ENCODE data around the gene TRIP13.

The TRIP13 gene

DNA sequence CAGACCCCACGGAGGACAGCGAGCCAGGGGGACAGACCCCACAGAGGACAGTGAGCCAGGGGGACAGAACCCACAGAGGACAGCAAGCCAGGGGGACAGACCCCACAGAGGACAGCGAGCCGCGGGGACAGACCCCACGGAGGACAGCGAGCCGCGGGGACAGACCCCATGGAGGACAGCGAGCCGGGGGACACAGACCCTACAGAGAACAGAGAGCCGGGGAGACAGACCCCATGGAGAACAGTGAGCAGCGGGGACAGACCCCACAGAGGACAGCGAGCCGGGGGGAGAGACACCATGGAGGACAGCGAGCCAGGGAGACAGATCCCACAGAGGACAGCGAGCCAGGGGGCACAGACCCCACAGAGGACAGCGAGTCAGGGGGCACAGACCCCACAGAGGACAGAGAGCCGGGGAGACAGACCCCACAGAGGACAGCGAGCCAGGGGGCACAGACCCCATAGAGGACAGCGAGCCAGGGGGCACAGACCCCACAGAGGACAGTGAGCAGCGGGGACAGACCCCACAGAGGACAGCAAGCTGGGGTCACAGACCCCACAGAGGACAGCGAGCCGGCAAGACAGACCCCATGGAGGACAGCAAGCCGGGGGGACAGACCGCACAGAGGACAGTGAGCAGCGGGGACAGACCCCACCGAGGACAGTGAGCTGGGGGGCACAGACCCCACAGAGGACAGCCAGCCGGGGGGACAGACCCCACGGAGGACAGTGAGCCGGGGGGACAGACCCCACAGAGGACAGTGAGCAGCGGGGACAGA, 37.5 kb upstream of the TRIP13 start:
- TF ChIP-seq, protein P1, sequence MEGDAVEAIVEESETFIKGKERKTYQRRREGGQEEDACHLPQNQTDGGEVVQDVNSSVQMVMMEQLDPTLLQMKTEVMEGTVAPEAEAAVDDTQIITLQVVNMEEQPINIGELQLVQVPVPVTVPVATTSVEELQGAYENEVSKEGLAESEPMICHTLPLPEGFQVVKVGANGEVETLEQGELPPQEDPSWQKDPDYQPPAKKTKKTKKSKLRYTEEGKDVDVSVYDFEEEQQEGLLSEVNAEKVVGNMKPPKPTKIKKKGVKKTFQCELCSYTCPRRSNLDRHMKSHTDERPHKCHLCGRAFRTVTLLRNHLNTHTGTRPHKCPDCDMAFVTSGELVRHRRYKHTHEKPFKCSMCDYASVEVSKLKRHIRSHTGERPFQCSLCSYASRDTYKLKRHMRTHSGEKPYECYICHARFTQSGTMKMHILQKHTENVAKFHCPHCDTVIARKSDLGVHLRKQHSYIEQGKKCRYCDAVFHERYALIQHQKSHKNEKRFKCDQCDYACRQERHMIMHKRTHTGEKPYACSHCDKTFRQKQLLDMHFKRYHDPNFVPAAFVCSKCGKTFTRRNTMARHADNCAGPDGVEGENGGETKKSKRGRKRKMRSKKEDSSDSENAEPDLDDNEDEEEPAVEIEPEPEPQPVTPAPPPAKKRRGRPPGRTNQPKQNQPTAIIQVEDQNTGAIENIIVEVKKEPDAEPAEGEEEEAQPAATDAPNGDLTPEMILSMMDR (conservative IDR thresholded peaks at IDR 0.05; ENCODE audit: low read depth, low read length), result no peak
- no peak overlapping the region for H3K4me3 ChIP-seq (ENCODE audit: low read length)
- no peak for DNase-seq (ENCODE audit: low read depth)

DNA sequence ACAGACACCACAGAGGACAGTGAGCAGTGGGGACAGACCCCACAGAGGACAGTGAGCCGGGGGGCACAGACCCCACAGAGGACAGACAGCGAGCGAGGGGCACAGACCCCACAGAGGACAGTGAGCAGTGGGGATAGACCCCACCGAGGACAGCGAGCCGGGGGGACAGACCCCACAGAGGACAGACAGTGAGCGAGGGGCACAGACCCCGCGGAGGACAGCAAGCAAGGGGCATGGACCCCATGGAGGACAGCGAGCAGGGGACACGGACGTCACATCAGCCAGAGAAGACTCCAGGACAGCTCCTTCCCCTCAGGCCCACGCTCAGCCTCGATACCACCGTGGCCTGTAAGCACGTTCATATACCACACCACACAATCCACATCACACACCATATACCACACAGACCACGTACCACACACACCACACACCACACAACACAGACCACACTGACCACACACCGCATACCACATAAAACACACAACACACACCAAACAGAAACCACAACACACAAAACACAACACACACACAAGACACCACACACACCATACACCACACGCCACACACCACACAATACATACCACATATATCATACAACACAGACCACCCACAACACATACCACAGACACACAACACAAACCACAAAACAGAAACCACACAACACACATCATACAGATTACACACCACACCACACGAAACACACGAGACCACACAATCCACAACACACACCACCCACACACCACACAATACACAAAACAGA, 36.7 kb upstream of the TRIP13 start:
- TF ChIP-seq, protein P1 (conservative IDR thresholded peaks at IDR 0.05; ENCODE audit: low read depth, low read length), result no peak
- DNase-seq (ENCODE audit: low read depth), result no peak
- no peak overlapping the region for H3K4me3 ChIP-seq (ENCODE audit: low read length)

DNA sequence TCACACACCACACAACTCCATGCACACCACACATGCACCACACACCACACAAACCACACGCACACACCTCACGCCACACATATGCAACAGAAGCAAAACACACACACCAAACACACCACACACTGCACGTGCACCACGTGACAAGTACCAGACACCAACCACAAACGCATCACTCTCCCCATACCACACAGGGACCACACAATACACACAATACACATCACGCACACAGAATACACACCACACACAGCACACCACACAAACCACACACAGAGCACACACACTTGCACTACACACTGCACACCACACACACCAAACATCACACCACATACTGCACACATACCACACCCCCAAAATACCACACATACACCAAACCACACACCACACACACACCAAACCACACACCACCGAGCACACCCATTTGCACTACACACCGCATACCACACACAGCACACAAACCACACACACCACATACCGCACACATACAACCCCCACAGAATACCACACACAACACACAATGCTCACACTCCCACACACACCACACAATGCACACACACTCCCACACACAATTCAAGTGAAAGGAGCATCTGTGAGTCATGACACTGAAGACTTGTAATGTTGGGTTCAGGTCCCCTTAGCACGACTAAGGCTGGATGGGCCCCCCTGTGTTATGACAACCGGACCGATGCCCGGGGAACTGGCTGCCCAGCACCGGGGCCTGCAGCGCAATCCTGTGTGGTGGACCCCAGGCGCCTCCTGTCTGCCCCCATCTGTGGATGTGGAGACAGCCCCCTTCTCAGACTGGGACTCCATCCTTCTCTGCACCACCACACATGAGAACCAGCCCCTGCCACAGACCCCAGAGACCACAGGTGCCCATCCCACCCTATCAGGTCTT, 35.9 kb upstream of the TRIP13 start:
- no peak for DNase-seq (ENCODE audit: low read depth)
- H3K4me3 ChIP-seq (ENCODE audit: low read length), result no peak overlapping the region
- TF ChIP-seq, protein P1 (conservative IDR thresholded peaks at IDR 0.05; ENCODE audit: low read depth, low read length), result no peak

DNA sequence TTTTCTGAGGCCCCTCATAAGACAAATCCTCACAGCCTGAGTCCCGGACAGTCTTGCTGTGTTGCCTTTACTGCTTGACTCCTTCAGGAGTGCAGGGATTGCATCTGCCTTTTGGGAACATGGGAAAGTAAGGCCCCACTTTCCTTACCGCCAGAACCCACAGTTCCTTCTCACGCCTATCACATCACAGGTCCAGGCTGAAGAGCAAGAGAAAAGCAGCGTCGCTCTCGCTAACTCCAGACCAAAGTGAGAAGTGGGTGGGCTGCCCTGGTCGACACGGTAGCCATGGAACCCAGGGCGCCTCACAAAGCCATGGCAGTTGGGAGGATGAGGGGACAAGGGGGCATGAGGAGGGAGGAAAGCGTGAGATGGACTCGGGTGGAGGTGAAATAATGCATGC, 34.0 kb upstream of the TRIP13 start:
- no peak overlapping the region for H3K4me3 ChIP-seq (ENCODE audit: low read length)
- DNase-seq (ENCODE audit: low read depth), result no peak
- TF ChIP-seq, protein P1 (conservative IDR thresholded peaks at IDR 0.05; ENCODE audit: low read depth, low read length), result no peak

DNA sequence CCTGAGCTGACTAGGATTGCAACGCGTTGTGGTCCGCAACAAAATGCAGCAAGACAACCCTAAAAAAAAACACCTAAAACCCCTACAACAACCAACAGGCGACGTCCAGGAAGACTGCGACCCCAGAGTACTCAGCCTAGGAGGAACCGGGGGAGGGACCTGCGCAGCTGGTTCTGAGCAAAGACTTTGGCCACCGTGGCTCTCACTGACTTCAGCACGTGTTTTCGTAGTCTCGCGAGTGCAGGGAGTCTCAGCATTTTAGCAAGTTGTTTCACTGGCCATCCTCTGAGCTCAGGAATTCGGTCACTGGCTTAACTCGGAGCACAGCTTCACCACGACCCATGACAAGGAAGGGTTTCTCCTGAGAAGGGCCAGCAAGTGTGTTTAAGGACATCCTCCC, 33.3 kb upstream of the TRIP13 start:
- TF ChIP-seq, protein P1 (conservative IDR thresholded peaks at IDR 0.05; ENCODE audit: low read depth, low read length), result no peak
- DNase-seq (ENCODE audit: low read depth), result no peak
- H3K4me3 ChIP-seq (ENCODE audit: low read length), result no peak overlapping the region

DNA sequence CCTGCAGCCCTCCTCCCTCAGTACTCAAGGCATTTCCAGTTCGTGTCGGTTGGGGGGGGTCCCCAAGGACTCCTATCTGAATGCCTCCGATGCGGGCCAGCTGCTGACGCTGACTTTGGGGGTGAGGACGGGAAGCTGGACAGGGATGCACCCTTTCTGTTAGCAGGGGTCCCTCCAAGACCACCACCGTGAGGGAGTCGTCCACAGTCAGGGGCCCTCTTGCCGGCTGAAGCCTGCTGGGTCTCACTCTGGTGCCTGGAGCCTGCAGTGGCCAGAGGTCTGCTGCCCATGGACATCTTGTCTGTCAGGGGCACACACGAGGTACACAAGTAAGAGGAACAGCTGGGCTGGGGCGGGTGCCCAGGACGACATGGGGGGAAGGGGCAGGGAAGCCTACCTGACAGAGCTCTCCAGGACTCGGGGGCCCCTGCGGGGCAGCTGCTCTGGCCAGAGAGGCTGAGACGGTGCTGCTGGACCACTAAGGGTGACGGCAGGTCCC, 32.8 kb upstream of the TRIP13 start:
- TF ChIP-seq, protein P1 (conservative IDR thresholded peaks at IDR 0.05; ENCODE audit: low read depth, low read length), result no peak
- no peak overlapping the region for H3K4me3 ChIP-seq (ENCODE audit: low read length)
- DNase-seq (ENCODE audit: low read depth), result no peak
